GM23248 (cell line): ENCODE measurements around the gene TMEM131.
"Not testable (repeated sequence)": the region's sequence is repeated elsewhere in the genome, so short reads cannot be mapped to it uniquely, and the experiment has no call there.

Experiments
- EZH2 ChIP-seq: fragments of 200-600 bp; sonication (generic); IDR thresholded peaks from 2 replicates; pipeline ENCODE4 v1.6.1; 2018; ENCODE audit warnings: antibody characterized with exemption, mild to moderate bottlenecking; ENCODE audit not compliant: insufficient read depth, poor library complexity, severe bottlenecking
- EZH2phosphoT487 ChIP-seq: fragments of 200-600 bp; sonication (generic); IDR thresholded peaks from 2 replicates; pipeline ENCODE4 v1.6.1; 2018; ENCODE audit warnings: antibody characterized with exemption, moderate library complexity, mild to moderate bottlenecking, low read depth; ENCODE audit not compliant: insufficient read depth

DNA sequence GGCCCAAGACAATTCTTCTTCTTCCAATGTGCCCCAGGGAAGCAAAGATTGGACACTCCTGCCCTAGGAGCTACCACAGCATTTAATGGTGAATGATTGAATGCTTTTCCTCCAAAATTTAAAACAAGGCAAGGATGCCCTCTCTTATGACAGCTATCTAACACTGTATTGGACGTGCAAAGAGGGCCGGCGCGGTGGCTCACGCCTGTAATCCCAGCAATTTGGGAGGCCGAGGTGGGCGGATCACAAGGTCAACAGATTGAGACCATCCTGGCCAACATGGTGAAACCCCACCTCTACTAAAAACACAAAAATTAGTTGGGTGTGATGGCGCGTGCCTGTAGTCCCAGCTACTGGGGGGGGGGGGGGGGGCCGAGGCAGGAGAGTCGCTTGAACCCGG, 149.0 kb downstream of the TMEM131 start:
- TF ChIP-seq EZH2, EZH2phosphoT487: not testable (repeated sequence)
